H4 (cell line): Measurements from ENCODE around the gene CMTM1. TPM values are rescaled to one million over a fixed set of nuclear protein-coding genes. Genes with fewer than 3 reads are reported as not detected.
"Not testable (repeated sequence)": the region's sequence is repeated elsewhere in the genome, so short reads cannot be mapped to it uniquely, and the experiment has no call there.

ENCODE experiments used
- DNase-seq: peaks from one replicate; pipeline ENCODE4 v3.0.0-alpha.2; 2015; ENCODE audit warnings: low spot score
- total RNA-seq: library from RNA; depleted of rRNA; stranded (reverse); fragments of >200 nt; shearing (Covaris generic); gene quantifications from 2 replicates; pipeline ENCODE4 v1.2.3, GENCODE V29; 2014

Gene CMTM1
- total RNA-seq, 1 experiment from 2014 or later, result 0.85 TPM

GRCh38 chr16:66591018-66591417 lies 24.8 kb downstream of the CMTM1 start:
- DNase-seq, result no peak

GRCh38 chr16:66592241-66592640 lies 26.0 kb downstream of the CMTM1 start:
- DNase-seq, result no peak

GRCh38 chr16:66592814-66593213 lies 26.6 kb downstream of the CMTM1 start:
- DNase-seq, result no peak

GRCh38 chr16:66594739-66595138 lies 28.5 kb downstream of the CMTM1 start:
- no peak for DNase-seq

- not testable (repeated sequence) for DNase-seq
Observed at GRCh38 chr16:66596559-66596958, 30.3 kb downstream of the CMTM1 start.

- no peak for DNase-seq
Observed at GRCh38 chr16:66596986-66597848, 31.0 kb downstream of the CMTM1 start.

GRCh38 chr16:66598111-66598510 lies 31.9 kb downstream of the CMTM1 start:
- no peak for DNase-seq

- no peak for DNase-seq
Observed at GRCh38 chr16:66599726-66600125, 33.5 kb downstream of the CMTM1 start.

GRCh38 chr16:66600477-66600876 lies 34.2 kb downstream of the CMTM1 start:
- DNase-seq, result no peak

GRCh38 chr16:66601471-66601870 lies 35.2 kb downstream of the CMTM1 start:
- DNase-seq, result no peak

GRCh38 chr16:66603537-66604375 lies 37.5 kb downstream of the CMTM1 start:
- peak; percentile 70 for DNase-seq

GRCh38 chr16:66604376-66605176 lies 38.3 kb downstream of the CMTM1 start, which contains the start of gene CMTM3:
Gene CMTM3, plus strand, starts transcription at chr16:66604704. Its CDS starts 102 bp downstream, at chr16:66604806.
- peak; percentile 35 for DNase-seq

GRCh38 chr16:66605177-66605978 lies 39.1 kb downstream of the CMTM1 start:
- DNase-seq, result no peak

GRCh38 chr16:66605979-66606751 lies 39.9 kb downstream of the CMTM1 start:
- no peak for DNase-seq

GRCh38 chr16:66608241-66609138 lies 42.3 kb downstream of the CMTM1 start:
- DNase-seq, result peak; percentile 85

- no peak for DNase-seq
Observed at GRCh38 chr16:66609139-66609510, 42.9 kb downstream of the CMTM1 start.

- DNase-seq, result no peak
Observed at GRCh38 chr16:66610111-66610820, 44.0 kb downstream of the CMTM1 start.

GRCh38 chr16:66611911-66612310 lies 45.7 kb downstream of the CMTM1 start:
- not testable (repeated sequence) for DNase-seq
